ENCODE results near the gene KIF5C.

Gene KIF5C

GRCh38 chr2:149062531-149062930 is 187.5 kb downstream of the KIF5C start:
- H3K27me3 ChIP-seq, result no peaks in the 10 kb centered on the region
- H3K27ac ChIP-seq, result no peak overlapping the region
- no peak overlapping the region for H3K4me3 ChIP-seq (ENCODE audit: low read depth in 1 of 2, low read length in 1 of 2)
- no peaks in the 10 kb centered on the region for H3K9me3 ChIP-seq
- H3K36me3 ChIP-seq, result no peaks in the 10 kb centered on the region
- no peak for TF ChIP-seq CTCF (IDR thresholded peaks at IDR 0.05)
- H3K4me1 ChIP-seq (ENCODE audit: control insufficient read depth in 1 of 2, insufficient read depth in 1 of 2, low read depth in 1 of 2, low read length in 1 of 2), result no peaks in the 10 kb centered on the region

GRCh38 chr2:149063177-149063576 is 188.2 kb downstream of the KIF5C start:
- TF ChIP-seq CTCF (IDR thresholded peaks at IDR 0.05), result no peak
- H3K27me3 ChIP-seq, result no peaks in the 10 kb centered on the region
- no peaks in the 10 kb centered on the region for H3K9me3 ChIP-seq
- H3K36me3 ChIP-seq, result no peaks in the 10 kb centered on the region
- H3K4me1 ChIP-seq (ENCODE audit: control insufficient read depth in 1 of 2, insufficient read depth in 1 of 2, low read depth in 1 of 2, low read length in 1 of 2), result no peaks in the 10 kb centered on the region
- H3K27ac ChIP-seq, result no peak overlapping the region
- no peak overlapping the region for H3K4me3 ChIP-seq (ENCODE audit: low read depth in 1 of 2, low read length in 1 of 2)

- H3K36me3 ChIP-seq, result no peaks in the 10 kb centered on the region
- H3K27ac ChIP-seq, result no peak overlapping the region
- TF ChIP-seq CTCF (IDR thresholded peaks at IDR 0.05), result no peak
- H3K4me1 ChIP-seq (ENCODE audit: control insufficient read depth in 1 of 2, insufficient read depth in 1 of 2, low read depth in 1 of 2, low read length in 1 of 2), result peaks cover 1 to 9% of the 10 kb centered on the region in 2 experiments
- no peaks in the 10 kb centered on the region for H3K27me3 ChIP-seq
- H3K4me3 ChIP-seq (ENCODE audit: low read depth in 1 of 2, low read length in 1 of 2), result no peak overlapping the region
- H3K9me3 ChIP-seq, result no peaks in the 10 kb centered on the region
These were observed 189.4 kb downstream of the KIF5C start for GRCh38 chr2:149064365-149064841.

DNA sequence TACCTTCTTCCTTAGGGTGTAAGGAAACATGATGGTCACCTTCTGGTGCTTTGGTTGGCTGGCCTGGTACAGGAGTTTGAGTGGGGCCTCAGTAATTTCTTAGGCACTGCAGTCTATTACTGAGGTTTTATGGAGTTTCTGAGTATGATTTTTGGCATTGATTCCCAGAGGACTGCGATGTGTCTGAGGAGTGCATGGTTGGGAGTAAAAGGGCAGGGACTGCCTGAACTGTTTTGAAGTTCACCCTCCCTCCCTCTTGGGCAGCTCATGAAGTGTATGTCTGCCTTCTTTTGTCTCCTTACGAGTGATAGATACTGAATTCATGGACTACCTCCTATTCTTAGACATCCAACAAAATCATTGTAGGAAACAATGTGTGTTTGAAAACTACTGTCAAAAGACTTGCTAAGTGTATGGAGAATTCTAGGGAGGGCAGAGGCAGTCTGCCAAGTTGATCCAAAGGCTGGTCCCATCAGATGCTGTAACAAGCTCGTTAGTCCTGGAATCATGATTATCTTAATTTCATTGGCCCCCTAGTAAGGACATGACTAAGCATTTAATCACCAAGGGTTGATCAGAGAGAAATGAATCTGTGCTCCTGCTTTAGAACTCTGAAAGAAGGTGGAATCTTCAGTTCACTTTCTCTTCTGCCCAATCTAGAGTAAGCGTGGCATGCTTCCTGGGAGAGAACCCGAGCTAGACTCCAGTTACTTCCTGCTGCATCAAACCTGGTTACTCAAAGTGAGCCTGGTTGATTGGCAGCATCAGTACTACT is 190.0 kb downstream of the KIF5C start:
- no peak overlapping the region for H3K4me3 ChIP-seq (ENCODE audit: low read depth in 1 of 2, low read length in 1 of 2)
- peaks cover 3 to 16% of the 10 kb centered on the region in 2 experiments for H3K4me1 ChIP-seq (ENCODE audit: control insufficient read depth in 1 of 2, insufficient read depth in 1 of 2, low read depth in 1 of 2, low read length in 1 of 2)
- no peaks in the 10 kb centered on the region for H3K36me3 ChIP-seq
- H3K27me3 ChIP-seq, result no peaks in the 10 kb centered on the region
- no peak overlapping the region for H3K27ac ChIP-seq
- H3K9me3 ChIP-seq, result no peaks in the 10 kb centered on the region
- no peak for TF ChIP-seq CTCF (IDR thresholded peaks at IDR 0.05)

- Histone ChIP-seq H3K9me3 (no peaks in the 10 kb centered on the region), H3K27me3 (peaks cover 9% of the 10 kb centered on the region), H3K4me1 (ENCODE audit: control insufficient read depth in 1 of 2, insufficient read depth in 1 of 2, low read depth in 1 of 2, low read length in 1 of 2) (peaks cover 3 to 17% of the 10 kb centered on the region in 2 experiments), H3K27ac (no peak overlapping the region), H3K36me3 (no peaks in the 10 kb centered on the region), H3K4me3 (ENCODE audit: low read depth in 1 of 2, low read length in 1 of 2) (no peak overlapping the region)
- TF ChIP-seq CTCF (IDR thresholded peaks at IDR 0.05), result no peak
These were observed 193.4 kb downstream of the KIF5C start for GRCh38 chr2:149068225-149068995.

All from neutrophil (primary cell).